SK-N-SH treated with all-trans-retinoic acid at 6 μM for 48 hours (cell line): ENCODE data around the gene PCSK2.

Experiments used
- ATAC-seq: fragments of 200-7000 bp; cut with Tn5 transposase; 3 replicates; pipeline ENCODE4 v1.9.1; 2020; ENCODE audit warnings: mild to moderate bottlenecking, moderate library complexity
- BACH2 ChIP-seq: fragments of 250-450 bp; sonication (Bioruptor Pico); IDR thresholded peaks from 2 replicates; pipeline ENCODE4 v1.9.0; 2021; ENCODE audit warnings: mild to moderate bottlenecking, borderline replicate concordance
- CREB5 ChIP-seq: fragments of 250-450 bp; sonication (Bioruptor Pico); IDR thresholded peaks from 2 replicates; pipeline ENCODE4 v1.5.1; 2020; ENCODE audit warnings: low read depth, mild to moderate bottlenecking, moderate library complexity
- CSDC2 ChIP-seq: fragments of 250-450 bp; sonication (Bioruptor Pico); IDR thresholded peaks from 2 replicates; pipeline ENCODE4 v1.5.0; 2020; ENCODE audit warnings: mild to moderate bottlenecking, moderate library complexity
- CSRNP3 ChIP-seq: fragments of 250-450 bp; sonication (Bioruptor Pico); IDR thresholded peaks from 2 replicates; pipeline ENCODE4 v1.5.1; 2021; ENCODE audit warnings: mild to moderate bottlenecking, moderate library complexity
- ESRRG ChIP-seq: fragments of 250-450 bp; sonication (Bioruptor Pico); IDR thresholded peaks from 2 replicates; pipeline ENCODE4 v1.6.1; 2021; ENCODE audit warnings: mild to moderate bottlenecking
- GLIS3 ChIP-seq: fragments of 250-450 bp; sonication (Bioruptor Pico); IDR thresholded peaks from 2 replicates; pipeline ENCODE4 v1.5.0; 2020; ENCODE audit warnings: mild to moderate bottlenecking, moderate library complexity
- ISL1 ChIP-seq: fragments of 250-450 bp; sonication (Bioruptor Pico); IDR thresholded peaks from 2 replicates; pipeline ENCODE4 v2.1.2; 2022; ENCODE audit warnings: mild to moderate bottlenecking, moderate library complexity
- OSR1 ChIP-seq: fragments of 250-450 bp; sonication (Bioruptor Pico); IDR thresholded peaks from 2 replicates; pipeline ENCODE4 v1.8.0; 2022; ENCODE audit warnings: moderate library complexity, mild to moderate bottlenecking, inconsistent platforms
- PATZ1 ChIP-seq: fragments of 250-450 bp; sonication (Bioruptor Pico); IDR thresholded peaks from 2 replicates; pipeline ENCODE4 v1.8.0; 2020; ENCODE audit warnings: mild to moderate bottlenecking, moderate library complexity, borderline replicate concordance
- POU6F1 ChIP-seq: fragments of 250-450 bp; sonication (Bioruptor Pico); IDR thresholded peaks from 2 replicates; pipeline ENCODE4 v1.8.0; 2021; ENCODE audit warnings: low read depth, mild to moderate bottlenecking, moderate library complexity, borderline replicate concordance
- PPARA ChIP-seq: fragments of 250-450 bp; sonication (Bioruptor Pico); IDR thresholded peaks from 2 replicates; pipeline ENCODE4 v1.5.0; 2020; ENCODE audit warnings: mild to moderate bottlenecking, borderline replicate concordance
- TCF4 ChIP-seq: fragments of 250-450 bp; sonication (Bioruptor Pico); IDR thresholded peaks from 2 replicates; pipeline ENCODE4 v1.8.0; 2021; ENCODE audit warnings: mild to moderate bottlenecking, moderate library complexity, borderline replicate concordance
- TSHZ2 ChIP-seq: fragments of 250-450 bp; sonication (Bioruptor Pico); IDR thresholded peaks from 2 replicates; pipeline ENCODE4 v1.5.0; 2020; ENCODE audit warnings: mild to moderate bottlenecking, moderate library complexity
- ZC3H10 ChIP-seq: fragments of 250-450 bp; sonication (Bioruptor Pico); IDR thresholded peaks from 2 replicates; pipeline ENCODE4 v1.5.1; 2021; ENCODE audit warnings: mild to moderate bottlenecking, moderate library complexity
- ZFP3 ChIP-seq: fragments of 250-450 bp; sonication (Bioruptor Pico); IDR thresholded peaks from 2 replicates; pipeline ENCODE4 v1.5.0; 2020; ENCODE audit warnings: mild to moderate bottlenecking, moderate library complexity
- ZFP30 ChIP-seq: fragments of 450-650 bp; formaldehyde crosslinking; IDR thresholded peaks from 2 replicates; pipeline ENCODE4 v1.5.0; 2022; ENCODE audit warnings: mild to moderate bottlenecking, moderate library complexity
- ZNF565 ChIP-seq: fragments of 450-650 bp; formaldehyde crosslinking; conservative IDR thresholded peaks from 2 replicates; pipeline ENCODE4 v1.5.0; 2020; ENCODE audit warnings: low read depth, mild to moderate bottlenecking, moderate library complexity
- ZNF70 ChIP-seq: fragments of 450-650 bp; formaldehyde crosslinking; IDR thresholded peaks from 2 replicates; pipeline ENCODE4 v1.5.0; 2020; ENCODE audit warnings: mild to moderate bottlenecking, moderate library complexity
- ZNF8 ChIP-seq: fragments of 450-650 bp; formaldehyde crosslinking; IDR thresholded peaks from 2 replicates; pipeline ENCODE4 v1.5.0; 2020; ENCODE audit warnings: mild to moderate bottlenecking, moderate library complexity

The PCSK2 gene

GRCh38 chr20:17227219-17227575 is 357 bp downstream of the PCSK2 start:
- TF ChIP-seq ESRRG (CRISPR knock-in tag): no peak
- no peak for TF ChIP-seq OSR1 (CRISPR knock-in tag)
- TF ChIP-seq CSDC2 (CRISPR knock-in tag): no peak
- TF ChIP-seq ZNF565 (CRISPR knock-in tag): no peak
- TF ChIP-seq ZC3H10 (CRISPR knock-in tag): no peak
- no peak for TF ChIP-seq CREB5 (CRISPR knock-in tag)
- peak; percentile 25; the same call in 1 of the 3 replicates for ATAC-seq

GRCh38 chr20:17227669-17228623 is 1.1 kb downstream of the PCSK2 start:
- ATAC-seq: 0 out of 3 replicates have a peak, but pooled peaks have one; percentile 27
- no peak for TF ChIP-seq TCF4 (CRISPR knock-in tag)
- TF ChIP-seq BACH2 (CRISPR knock-in tag): no peak
- no peak for TF ChIP-seq CSRNP3
- no peak for TF ChIP-seq ZNF8 (CRISPR knock-in tag)
- no peak for TF ChIP-seq PPARA
- TF ChIP-seq ZNF70 (CRISPR knock-in tag): no peak
- no peak for TF ChIP-seq GLIS3 (CRISPR knock-in tag)
- no peak for TF ChIP-seq ZFP30 (CRISPR knock-in tag)
- no peak for TF ChIP-seq CREB5 (CRISPR knock-in tag)
- no peak for TF ChIP-seq POU6F1 (CRISPR knock-in tag)
- TF ChIP-seq ZFP3 (CRISPR knock-in tag): no peak
- no peak for TF ChIP-seq CSDC2 (CRISPR knock-in tag)
- TF ChIP-seq ISL1 (CRISPR knock-in tag): no peak
- TF ChIP-seq TSHZ2 (CRISPR knock-in tag): no peak
- TF ChIP-seq PATZ1: no peak

- no peak for ATAC-seq
- TF ChIP-seq CSRNP3: no peak
- TF ChIP-seq ESRRG (CRISPR knock-in tag): no peak
- TF ChIP-seq GLIS3 (CRISPR knock-in tag): no peak
- TF ChIP-seq CREB5 (CRISPR knock-in tag): no peak
- no peak for TF ChIP-seq ZFP3 (CRISPR knock-in tag)
- no peak for TF ChIP-seq PPARA
- no peak for TF ChIP-seq TSHZ2 (CRISPR knock-in tag)
- TF ChIP-seq TCF4 (CRISPR knock-in tag): no peak
Measured at GRCh38 chr20:17228624-17229061, 1.8 kb downstream of the PCSK2 start.
